ENCODE measurements around the gene TGFB2.

The TGFB2 gene

DNA sequence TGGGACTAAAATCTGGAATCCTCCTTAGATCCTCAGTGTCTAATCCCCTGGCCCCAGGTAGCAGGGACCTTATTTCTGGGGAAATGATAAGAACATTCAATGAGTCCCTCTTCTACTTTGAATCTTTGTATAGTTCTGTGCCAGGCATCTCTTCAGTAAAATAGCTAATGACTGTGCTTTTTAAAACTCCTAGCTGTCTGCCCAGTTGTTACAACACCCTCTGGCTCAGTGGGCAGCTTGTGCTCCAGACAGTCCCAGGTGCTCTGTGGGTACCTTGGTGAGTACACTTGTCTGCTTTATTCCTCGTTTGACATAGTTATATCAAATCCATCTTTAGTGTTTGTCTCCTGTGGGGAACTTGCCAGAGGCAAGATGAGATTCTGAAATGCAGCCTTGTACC lies 18.0 kb downstream of the TGFB2 start:
- DNase-seq, result no peak

DNA sequence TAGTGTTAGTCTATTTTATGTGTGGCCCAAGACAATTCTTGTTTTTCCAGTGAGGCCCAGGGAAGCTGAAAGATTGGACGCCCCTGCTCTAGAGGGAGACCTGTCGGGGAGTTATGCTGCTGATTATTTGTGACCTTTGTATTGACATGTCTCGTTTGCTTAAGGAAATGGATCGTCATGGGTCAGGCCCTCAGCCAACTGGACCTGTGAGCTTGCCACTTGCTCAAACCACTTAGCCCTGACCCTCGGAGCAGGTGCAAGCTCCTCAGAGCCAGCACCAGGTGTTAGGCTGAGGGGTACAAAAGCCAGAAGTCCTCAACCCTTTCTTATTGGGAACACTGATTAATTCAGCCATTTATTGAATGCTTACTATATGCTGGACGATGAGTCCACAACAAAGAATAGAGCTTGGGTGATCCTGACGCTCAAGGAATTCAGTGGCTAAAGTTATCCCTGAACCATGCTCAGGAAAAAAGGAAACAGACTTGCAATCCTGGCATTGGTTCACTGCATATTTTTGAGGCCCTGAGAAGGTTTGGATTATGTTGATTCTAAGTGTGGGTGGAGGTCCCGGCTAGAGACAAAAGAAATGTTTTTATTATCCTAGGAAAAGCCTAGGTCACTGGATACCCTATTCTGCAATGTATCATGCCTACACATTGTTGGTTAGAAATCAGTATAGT lies 19.0 kb downstream of the TGFB2 start:
- no peak for DNase-seq

DNA sequence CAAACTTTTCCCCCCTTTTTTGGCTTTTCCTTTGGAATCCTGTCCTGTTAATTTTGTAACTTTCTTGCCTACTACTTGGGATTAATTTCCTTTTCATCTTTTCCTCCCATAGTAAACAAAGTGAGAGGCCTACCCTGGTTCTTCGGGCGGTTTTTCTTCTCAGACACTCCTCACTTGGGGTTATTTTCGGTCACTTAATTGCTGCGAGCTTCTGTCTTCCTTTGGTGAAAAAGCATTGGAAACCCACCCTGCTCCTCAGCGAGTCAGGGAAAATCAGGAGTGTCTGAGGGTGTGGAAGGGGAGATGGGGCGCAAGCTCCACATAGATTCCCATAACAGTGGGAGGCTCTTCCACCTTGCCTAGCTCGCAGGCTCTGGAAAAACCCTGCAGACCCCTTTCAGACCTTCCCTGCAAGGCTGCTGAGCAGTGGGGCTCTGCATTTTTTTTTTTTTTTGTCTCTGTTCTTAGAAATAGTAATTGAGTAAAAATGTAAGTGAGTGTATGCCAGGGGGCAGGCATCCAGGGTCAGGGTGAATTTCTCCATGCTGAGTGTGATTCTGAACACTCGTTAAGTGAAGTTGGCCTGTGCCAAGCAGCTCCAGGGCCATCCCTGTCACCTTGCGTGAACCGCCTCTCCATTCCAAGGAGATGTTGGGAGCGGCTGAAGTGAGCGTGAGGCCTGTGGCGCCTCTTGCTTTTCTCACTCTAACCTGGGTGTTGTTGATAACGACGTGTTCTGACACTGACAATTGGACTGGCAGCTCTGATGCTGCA lies 20.3 kb downstream of the TGFB2 start:
- no peak for DNase-seq

DNA sequence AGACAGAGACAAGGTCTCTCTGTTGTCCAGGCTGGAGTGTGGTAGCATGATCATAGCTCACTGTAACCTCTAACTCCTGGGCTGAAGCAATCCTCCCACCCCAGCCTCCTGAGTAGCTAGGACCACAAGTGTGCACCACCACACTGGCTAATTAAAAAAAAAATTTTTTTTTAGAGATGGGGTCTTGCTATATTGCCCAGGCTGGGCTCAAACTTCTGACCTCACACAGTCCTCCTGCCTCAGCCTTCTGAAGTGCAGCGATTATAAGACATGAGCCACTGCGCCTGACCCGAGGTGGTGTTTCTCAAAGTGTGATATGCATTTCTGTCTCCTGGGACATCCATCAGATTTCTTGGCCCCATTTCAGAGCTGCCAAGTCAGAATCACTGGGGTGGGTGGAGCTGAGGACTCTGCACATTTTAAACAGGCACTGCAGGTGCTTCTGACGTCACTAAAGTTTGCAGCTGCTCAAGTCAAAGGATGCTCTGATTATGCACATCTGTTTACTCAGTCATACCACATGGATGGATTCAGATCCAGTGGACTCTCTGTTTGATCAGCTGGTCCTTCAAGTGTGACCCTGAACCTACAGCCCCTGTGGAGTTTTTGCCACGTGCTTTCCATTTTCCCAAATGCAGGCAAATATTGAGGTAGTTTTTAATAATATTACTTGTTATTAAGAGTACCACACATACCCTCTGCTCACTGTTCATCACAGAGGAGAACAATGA lies 21.4 kb downstream of the TGFB2 start:
- DNase-seq, result no peak

DNA sequence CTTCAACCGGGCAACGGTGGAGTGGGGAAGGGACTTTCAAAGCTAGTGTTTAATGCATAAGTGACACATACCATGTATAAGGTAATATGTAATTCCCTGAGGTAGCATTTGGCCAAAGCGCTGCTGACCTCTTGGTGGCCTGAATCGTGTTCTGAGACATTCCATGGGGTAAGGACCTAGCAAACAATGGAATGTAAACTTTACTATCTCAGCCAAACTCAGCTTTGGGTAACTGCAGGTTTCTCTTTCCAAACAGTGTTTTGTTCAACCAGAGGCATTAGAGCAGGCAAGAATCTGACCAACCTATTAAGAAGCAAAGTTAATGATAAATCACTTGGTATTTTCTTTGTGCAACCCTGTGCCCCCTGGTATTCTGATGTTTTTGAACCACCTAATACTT lies 22.0 kb downstream of the TGFB2 start:
- no peak for DNase-seq

DNA sequence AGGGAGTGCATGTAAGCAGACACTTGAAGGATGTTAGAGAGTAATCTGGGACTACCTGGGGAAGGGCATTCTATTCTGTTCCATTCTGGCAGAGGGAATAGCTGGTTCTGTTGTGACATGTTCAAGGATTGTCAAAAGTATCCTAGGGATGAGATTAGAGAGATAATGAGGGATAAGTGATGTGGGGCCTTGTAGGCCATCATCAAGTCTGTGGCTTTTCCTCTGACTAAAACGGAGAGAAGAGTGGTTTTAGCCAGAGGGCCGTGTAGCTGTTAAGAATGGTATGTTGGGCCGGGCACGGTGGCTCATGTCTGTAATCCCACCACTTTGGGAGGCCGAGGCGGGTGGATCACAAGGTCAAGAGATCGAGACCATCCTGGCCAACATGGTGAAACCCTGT lies 23.6 kb downstream of the TGFB2 start:
- DNase-seq, result no peak

DNA sequence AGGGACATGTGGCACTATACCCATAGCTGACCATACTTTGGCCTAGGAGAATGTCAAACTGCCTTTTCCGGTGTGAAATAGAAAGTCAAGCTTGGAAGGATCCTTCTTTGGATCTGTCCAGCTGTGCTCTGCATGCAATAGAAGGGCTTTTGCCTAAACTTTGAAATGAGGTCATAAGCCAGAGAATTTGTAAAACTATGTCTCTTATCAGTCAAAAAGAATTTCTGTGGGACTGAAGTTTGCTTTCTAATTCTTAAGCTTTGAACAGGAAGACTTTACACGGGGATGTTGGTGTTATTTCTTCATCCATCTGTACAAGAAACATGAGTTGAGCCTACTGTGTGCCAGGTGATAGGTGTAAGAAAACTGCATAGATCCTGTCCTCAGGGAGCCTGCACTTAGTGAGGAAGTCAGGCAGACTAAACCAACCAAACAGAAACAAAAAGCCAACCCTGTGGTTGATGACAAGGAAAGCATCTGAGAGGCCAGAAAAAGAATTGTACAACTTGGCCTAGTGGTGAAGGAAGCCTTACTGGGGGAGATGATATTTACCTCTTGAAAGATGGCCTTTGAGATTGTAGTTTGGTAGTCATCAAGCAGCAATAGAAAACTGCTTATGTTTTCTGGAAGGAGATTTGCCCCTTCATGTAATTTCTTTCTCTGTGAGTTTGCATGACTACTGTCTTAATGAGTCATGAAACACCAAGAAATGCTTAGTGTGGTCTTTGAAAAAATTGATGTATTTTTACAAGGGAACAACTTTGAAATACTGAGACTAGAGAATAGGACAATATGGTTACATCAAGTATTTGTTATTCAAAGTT lies 24.8 kb downstream of the TGFB2 start:
- no peak for DNase-seq

DNA sequence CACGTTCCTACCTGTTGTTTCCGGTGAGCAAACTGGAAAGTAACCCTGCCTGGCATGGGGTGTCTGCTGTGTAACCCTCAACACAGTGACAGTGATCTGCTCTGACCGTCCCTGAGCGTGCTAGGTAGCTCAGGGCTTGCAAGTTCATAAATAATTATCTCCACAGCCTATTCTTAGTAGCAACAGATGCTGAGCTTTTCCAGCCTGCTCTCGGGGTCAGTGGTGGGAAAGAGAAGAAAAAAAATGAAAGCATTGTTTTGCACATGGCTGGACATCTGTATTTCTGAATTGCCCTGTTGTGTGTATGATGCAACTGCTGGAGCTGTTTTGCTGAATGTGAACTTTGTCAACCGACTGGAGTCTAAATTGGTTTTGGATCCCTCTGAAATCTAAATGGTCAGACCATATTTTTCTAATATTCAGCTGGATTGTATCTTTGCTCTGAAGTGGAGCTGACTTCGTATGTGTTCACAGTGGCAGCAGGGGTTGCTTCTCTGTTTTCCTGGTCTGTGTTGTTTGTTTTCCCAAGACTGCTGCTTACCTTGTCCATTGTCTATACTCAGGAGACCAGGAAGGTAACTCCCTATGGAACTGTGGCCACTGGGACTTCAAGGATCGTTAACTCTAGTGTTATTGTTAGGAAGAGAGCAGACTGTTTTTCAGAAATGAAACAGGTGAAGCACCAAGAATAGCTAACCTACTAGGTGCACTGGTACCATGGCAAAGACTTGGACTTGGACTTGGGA lies 27.0 kb downstream of the TGFB2 start:
- DNase-seq, result no peak

DNA sequence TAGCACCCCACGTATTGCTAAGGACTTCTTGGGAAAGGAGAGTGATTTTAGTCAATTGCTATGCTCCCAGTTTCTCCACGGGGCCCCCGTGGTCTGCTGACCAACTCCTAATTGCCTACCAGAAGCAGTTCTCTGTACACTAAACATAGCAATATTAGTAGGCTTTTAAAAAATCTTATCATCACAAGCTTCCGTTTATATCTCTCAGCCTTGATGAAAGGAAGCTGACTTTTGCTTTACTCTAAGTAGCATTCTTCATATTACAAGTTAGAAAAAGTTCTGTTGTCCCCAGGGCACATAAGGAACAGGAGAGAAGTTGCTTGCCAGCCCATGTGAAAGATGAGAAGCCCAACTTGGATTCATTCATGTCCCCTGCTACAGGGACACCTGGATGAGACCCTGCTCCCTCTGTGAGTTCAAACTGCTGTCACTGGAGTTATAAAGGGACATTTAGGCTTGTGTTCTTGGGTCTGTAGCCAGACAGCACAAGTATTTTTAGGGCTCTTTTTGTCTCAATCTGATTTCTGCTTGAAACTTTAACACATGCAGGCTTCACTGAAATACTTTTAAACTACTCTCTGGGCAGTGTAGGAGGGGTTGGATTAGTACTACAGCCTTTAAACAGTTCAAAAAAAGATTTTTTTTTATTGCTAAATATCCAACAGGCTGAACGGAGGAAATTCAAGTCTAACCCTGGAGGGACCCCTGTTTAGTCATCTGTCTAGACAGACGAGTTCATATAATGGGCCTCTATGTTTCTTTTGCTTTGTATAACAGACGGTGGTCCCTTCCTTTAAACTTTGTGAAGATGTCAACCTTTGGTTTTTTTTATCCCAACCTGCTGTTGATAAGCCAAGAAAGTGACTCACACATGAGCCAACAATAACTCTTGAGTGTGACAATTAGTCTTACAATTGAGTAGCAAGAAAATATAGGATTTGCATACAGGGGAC lies 29.5 kb downstream of the TGFB2 start:
- no peak for DNase-seq

DNA sequence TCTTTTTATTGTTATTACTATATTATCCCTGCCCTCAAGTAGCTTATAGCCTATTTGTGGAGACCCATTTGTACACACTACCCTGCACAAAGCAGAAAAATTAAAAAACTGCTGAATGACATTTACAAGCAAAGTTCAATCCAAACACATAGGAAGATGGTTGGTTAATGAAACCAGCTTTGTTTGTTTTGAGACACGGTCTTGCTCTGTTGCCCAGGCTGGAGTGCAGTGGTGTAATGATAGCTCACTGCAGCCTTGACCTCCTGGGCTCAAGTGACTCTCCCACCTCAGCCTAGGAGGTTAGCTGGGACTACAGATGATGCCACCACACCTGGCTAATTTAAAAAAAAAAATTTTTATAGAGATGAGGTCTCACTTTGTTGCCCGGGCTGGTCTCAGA lies 31.6 kb downstream of the TGFB2 start:
- no peak for DNase-seq

DNA sequence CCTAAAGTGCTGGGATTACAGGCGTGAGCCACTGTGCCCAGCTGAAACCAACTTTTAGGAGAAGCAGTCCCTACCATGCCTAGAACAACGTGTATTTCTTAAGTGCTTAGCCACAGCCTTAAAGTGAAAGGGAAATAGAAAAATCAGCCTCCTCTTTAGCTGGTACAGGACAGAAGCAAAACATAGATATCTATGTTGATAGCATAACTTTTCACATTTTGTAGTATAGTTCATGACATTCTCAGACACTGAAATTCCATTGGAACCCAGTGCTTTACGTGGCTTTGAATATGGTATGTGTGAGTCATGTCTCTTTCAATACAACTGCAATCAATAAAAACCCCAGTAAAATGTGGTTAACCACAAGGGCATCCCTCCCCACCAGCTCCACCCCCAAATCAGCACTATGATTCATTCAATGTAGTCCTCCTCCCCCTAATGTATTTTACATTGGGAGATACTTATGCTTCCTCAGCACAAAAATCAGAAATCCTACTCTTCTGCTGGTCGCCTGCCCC lies 32.1 kb downstream of the TGFB2 start:
- no peak for DNase-seq

DNA sequence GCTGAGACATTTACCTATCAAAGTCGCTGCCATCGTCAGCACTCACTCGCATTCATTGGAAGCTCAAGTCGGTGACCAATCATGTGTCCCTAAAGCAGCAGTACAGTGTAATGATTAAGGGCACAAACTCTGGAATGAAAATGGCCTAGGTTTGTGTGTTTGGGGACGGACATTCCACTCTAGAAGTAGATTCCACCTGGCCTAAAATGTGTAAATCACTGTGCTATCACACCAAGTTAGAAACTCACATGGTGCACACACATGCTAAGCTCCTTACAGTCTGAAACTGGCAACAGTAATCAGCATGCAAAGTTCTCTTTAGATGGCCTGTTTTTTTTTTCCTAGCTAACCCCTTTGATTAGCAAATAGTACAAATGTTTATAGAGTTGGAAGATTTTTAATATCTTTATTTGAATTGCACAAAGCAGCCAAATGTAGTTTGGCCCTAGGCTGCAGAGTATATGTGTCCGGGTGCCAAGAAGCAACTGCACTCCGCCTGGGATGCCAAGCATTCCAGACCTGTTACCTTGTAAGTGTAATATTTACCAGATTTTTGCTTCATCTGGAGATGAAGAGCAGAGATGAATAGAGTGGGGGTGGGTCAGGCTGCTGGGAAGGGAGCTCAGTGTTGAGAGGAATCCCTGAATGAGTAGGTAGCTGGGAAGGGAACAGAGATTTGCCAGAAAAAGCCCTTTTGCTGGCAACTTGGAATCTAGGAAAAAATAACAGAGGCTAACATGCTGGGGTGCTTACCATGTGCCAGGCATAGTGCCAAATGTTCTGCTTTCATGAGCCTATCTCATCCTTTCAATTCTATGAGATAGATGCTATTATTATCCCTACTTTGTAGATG lies 35.2 kb downstream of the TGFB2 start:
- no peak for DNase-seq

DNA sequence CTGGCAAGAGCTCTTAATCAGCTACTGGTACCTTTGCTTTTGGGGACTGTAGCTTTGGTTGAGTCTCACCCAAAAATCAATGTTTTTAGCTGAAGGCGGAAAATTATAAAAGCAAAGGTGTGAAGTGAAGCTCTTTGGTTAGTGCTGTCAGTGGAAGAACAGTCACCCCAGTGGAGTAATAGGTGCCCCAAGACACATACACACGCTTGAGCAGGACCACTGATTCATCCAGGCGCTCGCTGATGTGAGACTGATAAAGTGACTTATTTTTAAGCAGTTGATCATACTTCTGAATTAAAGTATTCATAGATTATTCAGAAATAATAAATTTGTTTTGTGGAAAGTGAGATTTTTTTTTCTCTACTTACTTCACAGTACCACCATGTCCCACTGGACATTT lies 37.1 kb downstream of the TGFB2 start:
- no peak for DNase-seq

DNA sequence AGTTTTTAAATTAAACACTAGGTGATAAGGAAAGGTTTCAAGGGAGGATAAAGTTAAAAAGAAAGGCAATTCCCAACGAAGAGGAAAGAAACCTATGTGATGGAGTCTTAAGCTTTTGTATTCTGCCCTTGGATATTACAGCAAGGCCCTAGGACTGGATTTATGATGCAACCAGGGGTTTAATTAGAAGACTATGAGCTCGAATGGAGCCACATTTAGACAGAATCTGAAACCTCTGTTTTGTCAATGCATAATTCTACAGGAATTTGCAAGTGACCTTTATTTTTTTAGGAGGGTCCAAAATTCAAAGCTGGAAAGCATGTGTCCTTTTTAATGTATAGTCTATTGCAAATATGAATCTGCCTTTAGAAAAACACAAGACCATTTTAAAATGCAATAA lies 37.9 kb downstream of the TGFB2 start:
- no peak for DNase-seq

DNA sequence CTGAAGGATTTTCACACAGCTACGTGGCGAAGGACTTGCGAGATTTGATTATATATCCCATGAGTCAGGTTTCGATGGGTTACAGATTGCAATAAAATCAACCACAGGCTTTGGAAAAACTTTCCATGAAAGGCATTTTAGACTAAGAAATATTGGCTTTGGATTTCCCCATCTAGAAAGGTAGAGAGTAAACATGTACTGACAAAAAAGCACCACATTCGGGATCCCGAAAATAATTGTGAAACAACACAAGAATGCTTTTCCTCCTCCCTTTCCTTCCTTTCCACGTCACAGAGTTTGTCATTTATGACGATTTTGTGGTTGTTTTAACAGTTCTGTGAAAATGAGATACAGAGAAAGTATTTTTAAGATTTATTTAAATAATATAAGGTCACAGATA lies 38.5 kb downstream of the TGFB2 start:
- no peak for DNase-seq

DNA sequence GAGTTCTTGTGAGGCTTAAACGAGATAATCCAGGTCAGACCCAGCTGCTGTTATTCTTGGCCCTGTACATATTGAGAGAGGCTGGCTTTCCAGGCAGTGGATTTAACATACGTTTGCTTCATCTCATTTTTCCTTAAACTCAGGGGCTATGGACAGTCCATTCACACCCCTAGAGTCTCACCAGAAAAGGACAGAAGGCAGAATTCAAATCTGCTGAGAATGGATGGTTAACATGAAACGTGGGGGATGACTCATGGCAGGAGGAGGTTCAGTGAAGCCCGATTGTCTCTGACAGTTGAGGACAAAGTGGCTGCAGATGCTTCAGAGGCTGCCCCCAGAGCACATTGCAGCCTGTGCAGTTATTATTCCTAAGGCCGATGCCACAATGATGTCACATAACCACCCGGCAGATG lies 39.5 kb downstream of the TGFB2 start:
- peak; percentile 61 for DNase-seq

DNA sequence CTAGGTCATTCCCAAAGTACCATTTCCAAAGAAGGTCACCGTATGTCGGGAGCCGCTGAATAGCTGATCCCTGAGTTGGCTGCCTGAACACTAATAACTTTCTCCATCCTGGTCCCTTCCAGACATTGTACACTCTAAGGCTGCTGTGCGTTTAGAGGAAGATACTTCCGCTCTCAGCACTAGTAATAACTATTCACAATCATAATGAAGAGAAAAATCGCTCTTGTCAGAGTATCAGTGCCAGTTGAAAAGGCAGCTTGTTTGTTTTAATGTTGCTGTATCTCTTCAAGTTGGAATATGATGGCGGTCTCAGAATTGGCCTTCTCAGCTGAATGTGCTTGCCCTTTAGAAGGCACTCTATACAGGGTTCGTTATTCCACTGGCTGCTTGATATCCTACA lies 43.5 kb downstream of the TGFB2 start:
- no peak for DNase-seq

DNA sequence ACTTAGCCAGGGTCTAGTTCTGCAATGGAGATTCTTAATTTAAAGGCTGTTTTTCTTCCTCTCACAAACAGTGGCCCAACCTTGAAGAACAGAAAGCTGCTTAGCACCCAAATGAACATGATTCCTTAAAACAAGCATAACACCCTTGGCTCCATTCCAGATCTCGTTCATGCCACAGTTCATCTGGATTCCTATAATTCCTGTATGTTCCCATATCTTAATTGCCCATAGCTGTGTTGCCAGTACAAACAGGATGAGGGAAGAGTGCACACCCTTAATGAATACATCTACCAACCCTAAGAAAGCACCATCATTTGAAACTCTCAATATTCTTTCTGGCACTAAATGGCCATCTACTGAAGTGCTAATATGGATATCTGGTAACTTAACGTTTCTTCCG lies 45.5 kb downstream of the TGFB2 start:
- DNase-seq, result no peak

DNA sequence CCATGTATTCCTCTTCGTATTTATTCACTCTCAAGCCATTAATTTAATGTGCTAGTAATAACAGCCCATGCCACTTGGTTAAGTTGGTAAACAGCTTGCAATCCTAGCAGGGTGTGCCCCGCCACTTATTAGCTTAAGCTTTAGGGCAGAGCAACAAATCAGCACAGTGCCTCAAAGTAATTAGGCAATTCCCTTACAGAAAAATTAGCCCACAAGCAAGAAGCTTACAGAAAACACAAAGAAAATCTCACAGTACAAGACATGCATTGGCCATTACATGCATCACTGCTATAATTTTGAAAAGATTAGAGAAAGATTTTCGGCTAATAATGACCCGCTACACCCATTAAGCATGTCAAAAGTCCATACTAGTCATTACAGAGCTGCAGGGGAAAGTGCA lies 47.6 kb downstream of the TGFB2 start:
- DNase-seq, result no peak

DNA sequence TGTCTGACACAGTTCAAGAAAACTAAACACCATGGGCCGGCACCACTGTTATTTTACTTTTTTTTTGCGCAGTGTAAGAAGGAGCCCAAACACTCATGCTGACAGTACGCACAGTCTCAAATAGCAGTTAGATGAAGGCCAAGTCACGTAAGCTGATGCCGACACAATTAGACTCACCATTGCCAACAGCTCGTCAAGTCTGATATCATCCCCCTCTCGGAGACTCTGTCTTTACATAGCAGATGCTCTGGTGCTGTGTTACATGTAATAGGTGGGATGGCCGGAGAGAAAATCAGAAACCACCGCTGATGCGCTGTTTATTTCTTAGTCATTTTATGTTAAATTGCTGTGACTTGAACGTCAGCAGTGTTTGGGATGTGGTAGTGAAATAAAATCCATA lies 49.3 kb downstream of the TGFB2 start:
- DNase-seq, result peak; percentile 50

All from NCI-H1436 treated with DMSO at 0.1 percent for 48 hours (cell line).